Naive thymus-derived CD8-positive, alpha-beta T cell (primary cell): ENCODE data around the gene POU2AF1. TPM values are rescaled to one million over a fixed set of nuclear protein-coding genes. Genes with fewer than 3 reads are reported as not detected.

ENCODE experiments used
- ATAC-seq, 2 donors: fragments of 150-1000 bp; cut with Tn5 transposase in 1 of 2; sonication (Bioruptor Pico), chemical (Tn5 transposase) in 1 of 2; 1 replicate in 1 of 2; 2 replicates in 1 of 2; pipeline ENCODE4 v1.10.0; 2021; ENCODE audit warnings: mild to moderate bottlenecking in 2 of 2, moderate library complexity in 2 of 2
- POLR2A ChIA-PET: fragments of 350-600 bp; sonication (Branson Sonifier 250); formaldehyde crosslinking; loops from one replicate; lab custom pipeline; 2021; ENCODE audit warnings: antibody characterized with exemption; lab: Charles Lee
- DNase-seq, 10 donors: peaks; one replicate each; pipeline versions ENCODE4 v3.0.0 to v3.0.0-alpha.2; 2020 to 2022
- H3K27ac Mint-ChIP-seq, 10 donors: one replicate each; pipeline ENCODE4 v1.8.0; 2020 to 2022; ENCODE audit warnings: mild to moderate bottlenecking in 10 of 10, mixed read lengths in 10 of 10, moderate library complexity in 4 of 10, inconsistent platforms in 1 of 10
- H3K27me3 Mint-ChIP-seq, 5 donors: one replicate each; pipeline ENCODE4 v1.8.0; 2021 to 2022; ENCODE audit warnings: mixed read lengths in 5 of 5
- H3K36me3 Mint-ChIP-seq, 3 donors: one replicate each; pipeline ENCODE4 v1.8.0; 2020 to 2022; ENCODE audit warnings: mixed read lengths in 3 of 3, mild to moderate bottlenecking in 2 of 3, inconsistent platforms in 1 of 3
- H3K4me1 Mint-ChIP-seq, 4 donors: one replicate each; pipeline ENCODE4 v1.8.0; 2021 to 2022; ENCODE audit warnings: mixed read lengths in 4 of 4
- H3K4me3 Mint-ChIP-seq, 10 donors: one replicate each; pipeline ENCODE4 v1.8.0; 2020 to 2022; ENCODE audit warnings: mild to moderate bottlenecking in 10 of 10, mixed read lengths in 10 of 10, moderate library complexity in 6 of 10, inconsistent platforms in 1 of 10
- H3K9me3 Mint-ChIP-seq, 9 donors: one replicate each; pipeline ENCODE4 v1.8.0; 2020 to 2022; ENCODE audit warnings: mixed read lengths in 9 of 9, mild to moderate bottlenecking in 3 of 9, inconsistent platforms in 1 of 9, moderate library complexity in 1 of 9
- polyA plus RNA-seq, 3 donors: library from polyadenylated mRNA; unstranded; fragments of 300-500 nt; fragmentation: Illumina TruSeq; gene quantifications; one replicate each; pipeline ENCODE4 v1.2.3, GENCODE V29; 2021
- total RNA-seq, 8 experiments: library from RNA in 2 of 8; stranded (reverse) in 2 of 8; gene quantifications; one replicate each; pipeline ENCODE4 v1.2.3 and lab custom pipeline; 2021 to 2026

The POU2AF1 gene, protein sequence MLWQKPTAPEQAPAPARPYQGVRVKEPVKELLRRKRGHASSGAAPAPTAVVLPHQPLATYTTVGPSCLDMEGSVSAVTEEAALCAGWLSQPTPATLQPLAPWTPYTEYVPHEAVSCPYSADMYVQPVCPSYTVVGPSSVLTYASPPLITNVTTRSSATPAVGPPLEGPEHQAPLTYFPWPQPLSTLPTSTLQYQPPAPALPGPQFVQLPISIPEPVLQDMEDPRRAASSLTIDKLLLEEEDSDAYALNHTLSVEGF
- total RNA-seq (1 to 10 TPM; 4.4 to 7.2 TPM), polyA plus RNA-seq (under 1 TPM; 0.12 to 0.41 (median 0.24) TPM), total RNA-seq (lab: John Stamatoyannopoulos, UW) (0.07 to 7.7 (median 0.74) reads per million in 6 experiments)

DNA sequence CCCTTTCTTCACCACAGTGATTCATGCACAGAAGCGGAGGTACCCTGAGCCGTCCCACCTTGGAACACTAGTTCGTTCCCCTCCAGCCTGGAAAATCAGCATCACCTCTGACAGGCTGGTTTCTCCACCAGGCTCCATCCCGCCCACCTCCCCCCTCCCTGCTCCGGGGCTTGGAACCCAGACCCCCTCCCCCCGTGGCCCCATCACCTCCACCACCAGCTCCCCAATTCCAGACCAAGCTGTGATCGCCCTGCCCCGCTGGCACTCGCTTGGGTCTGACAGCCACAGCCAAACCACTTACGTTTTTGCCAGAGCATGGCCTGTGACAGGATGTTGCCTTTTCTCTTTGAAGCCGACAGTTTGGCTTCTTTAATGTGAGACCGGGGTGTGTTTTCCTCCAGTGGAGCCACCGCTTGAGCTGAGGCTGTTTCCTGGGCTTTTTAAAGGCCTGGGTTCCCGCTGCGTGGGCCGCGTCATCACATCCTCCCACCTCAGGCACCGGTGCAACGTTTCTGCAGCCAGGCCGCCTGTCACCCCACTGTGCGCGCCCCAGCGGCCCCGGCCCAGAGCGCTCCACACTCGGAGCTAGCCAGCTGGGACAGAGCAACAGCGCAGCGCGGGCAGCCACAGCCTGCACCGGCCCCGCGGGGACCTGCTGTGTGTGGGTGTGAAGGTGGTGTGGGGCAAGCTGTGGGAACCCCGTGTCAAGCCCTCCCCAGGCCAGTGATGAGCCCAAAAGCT is at the start of gene POU2AF1:
Gene POU2AF1, minus strand, starts transcription at position 415 of the 741 bp plus-strand sequence. Its CDS starts 98 bp downstream, at position 317.
- H3K9me3 Mint-ChIP-seq = no peaks in the 10 kb centered on the region
- POLR2A ChIA-PET = interaction anchor here (1.1 to 2.4 kb wide), 5 partner anchors 11 to 43 kb away, joined by 3 to 14 read pairs (median 7); no protein-coding TSS in a partner anchor
- H3K4me1 Mint-ChIP-seq = peaks cover 15 to 73% (median 26%) of the 10 kb centered on the region in 4 donors
- DNase-seq = peak; percentile 49 to 89 (median 71)
- H3K27me3 Mint-ChIP-seq = no peaks in the 10 kb centered on the region
- H3K36me3 Mint-ChIP-seq = no peaks in the 10 kb centered on the region
- peak; percentile 85 to 94 for ATAC-seq
- H3K27ac Mint-ChIP-seq = peak within 1 kb of the TSS; percentile 93 to 97 (median 95)
- peak within 1 kb of the TSS; percentile 77 to 90 (median 82) for H3K4me3 Mint-ChIP-seq

- H3K27ac Mint-ChIP-seq = no peak overlapping the region
- DNase-seq = no peak
- no peaks in the 10 kb centered on the region for H3K36me3 Mint-ChIP-seq
- POLR2A ChIA-PET = no interaction called here
- no peaks in the 10 kb centered on the region for H3K9me3 Mint-ChIP-seq
- peaks cover 0 to 7% (median 1%) of the 10 kb centered on the region in 5 donors for H3K27me3 Mint-ChIP-seq
- no peak overlapping the region for H3K4me3 Mint-ChIP-seq
- H3K4me1 Mint-ChIP-seq = peaks cover 0 to 1% (median under 1%) of the 10 kb centered on the region in 4 donors
- no peak for ATAC-seq
These were observed 49.2 kb upstream of the POU2AF1 start for GRCh38 chr11:111428113-111428876.

GRCh38 chr11:111427471-111427912 is 48.4 kb upstream of the POU2AF1 start:
- DNase-seq (no peak), ATAC-seq (no peak)
- H3K36me3 Mint-ChIP-seq = no peaks in the 10 kb centered on the region
- POLR2A ChIA-PET = no interaction called here
- H3K27ac Mint-ChIP-seq = no peak overlapping the region
- H3K4me1 Mint-ChIP-seq = peaks cover 0 to 9% (median 3%) of the 10 kb centered on the region in 4 donors
- no peaks in the 10 kb centered on the region for H3K9me3 Mint-ChIP-seq
- H3K4me3 Mint-ChIP-seq = no peak overlapping the region
- peaks cover 0 to 7% (median 1%) of the 10 kb centered on the region in 5 donors for H3K27me3 Mint-ChIP-seq

GRCh38 chr11:111426617-111427016 is 47.5 kb upstream of the POU2AF1 start:
- peaks cover 0 to 14% (median 2%) of the 10 kb centered on the region in 4 donors for H3K4me1 Mint-ChIP-seq
- H3K4me3 Mint-ChIP-seq = no peak overlapping the region
- peaks cover 0 to 2% (median 0%) of the 10 kb centered on the region in 5 donors for H3K27me3 Mint-ChIP-seq
- no peaks in the 10 kb centered on the region for H3K36me3 Mint-ChIP-seq
- DNase-seq (no peak), ATAC-seq (no peak)
- POLR2A ChIA-PET = no interaction called here
- H3K27ac Mint-ChIP-seq = no peak overlapping the region
- no peaks in the 10 kb centered on the region for H3K9me3 Mint-ChIP-seq

DNA sequence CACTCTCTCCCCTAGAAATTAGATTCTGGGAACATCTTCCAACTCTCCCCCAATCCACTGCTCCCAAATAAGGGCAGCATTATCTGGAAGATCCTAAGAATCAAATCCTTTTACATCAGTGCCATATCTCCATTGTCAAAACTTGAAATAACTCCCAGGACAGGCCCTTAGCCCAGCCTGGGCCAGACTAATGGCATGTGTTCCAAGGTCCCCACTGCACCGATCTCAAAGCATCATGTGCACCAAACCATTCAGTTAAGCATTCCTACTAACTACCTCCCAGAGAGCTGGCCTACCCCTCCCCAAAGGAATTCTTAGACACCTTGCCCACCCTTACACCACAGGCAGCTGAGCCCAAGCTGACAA is 44.2 kb upstream of the POU2AF1 start:
- Mint-ChIP-seq H3K36me3 (no peaks in the 10 kb centered on the region), H3K27me3 (no peaks in the 10 kb centered on the region), H3K27ac (peak overlapping the region in 1 of 10 donors; percentile 11), H3K4me3 (no peak overlapping the region), H3K9me3 (no peaks in the 10 kb centered on the region), H3K4me1 (peaks cover 5 to 38% (median 9%) of the 10 kb centered on the region in 4 donors)
- POLR2A ChIA-PET = no interaction called here
- ATAC-seq (no peak), DNase-seq (no peak)

DNA sequence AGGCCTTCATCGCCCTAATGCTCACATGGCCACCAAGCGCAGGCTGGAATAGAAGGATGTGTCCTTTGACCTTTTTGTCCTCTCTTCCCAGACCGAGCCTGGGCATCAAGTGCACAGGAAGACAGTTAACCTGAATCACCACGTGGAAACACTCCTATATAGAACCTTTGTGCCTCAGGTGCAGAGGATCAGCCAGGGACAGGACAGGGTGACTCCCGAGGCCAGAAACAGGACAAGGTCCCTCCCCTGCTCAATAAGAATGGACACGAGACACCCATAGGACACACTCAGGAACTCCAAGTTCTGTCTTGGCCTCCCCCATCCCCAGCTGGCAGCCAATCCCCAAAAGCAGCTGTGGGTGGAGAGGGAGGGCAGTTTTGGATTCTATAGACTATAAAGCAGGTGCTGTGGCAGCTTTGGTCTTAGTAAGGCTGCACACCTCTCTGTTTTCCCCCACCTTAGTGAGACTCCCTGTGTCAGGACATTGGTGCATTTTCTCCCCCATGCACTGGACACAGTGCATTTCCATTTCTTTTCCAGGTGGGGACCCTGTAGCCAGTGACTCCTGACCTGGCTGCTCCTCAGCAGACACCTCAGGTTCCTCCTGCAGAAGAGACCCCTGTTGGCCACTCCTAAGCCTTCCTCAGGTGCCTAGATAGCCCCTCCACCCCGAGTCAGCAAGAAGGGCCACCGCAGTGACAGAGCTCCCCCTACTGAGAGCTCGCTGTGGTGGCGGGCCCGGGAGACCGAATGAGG is 43.6 kb upstream of the POU2AF1 start:
- POLR2A ChIA-PET = interaction anchor here (0.8 kb wide), 1 partner anchor 44 kb away, joined by 3 read pairs; the partner anchor contains the start of gene POU2AF1
- peak; percentile 70 to 78 for ATAC-seq
- peak; percentile 10 to 74 (median 41) for DNase-seq
- Mint-ChIP-seq H3K27ac (no peak overlapping the region), H3K4me1 (peaks cover 8 to 43% (median 14%) of the 10 kb centered on the region in 4 donors), H3K9me3 (no peaks in the 10 kb centered on the region), H3K27me3 (no peaks in the 10 kb centered on the region), H3K36me3 (no peaks in the 10 kb centered on the region), H3K4me3 (no peak overlapping the region)

DNA sequence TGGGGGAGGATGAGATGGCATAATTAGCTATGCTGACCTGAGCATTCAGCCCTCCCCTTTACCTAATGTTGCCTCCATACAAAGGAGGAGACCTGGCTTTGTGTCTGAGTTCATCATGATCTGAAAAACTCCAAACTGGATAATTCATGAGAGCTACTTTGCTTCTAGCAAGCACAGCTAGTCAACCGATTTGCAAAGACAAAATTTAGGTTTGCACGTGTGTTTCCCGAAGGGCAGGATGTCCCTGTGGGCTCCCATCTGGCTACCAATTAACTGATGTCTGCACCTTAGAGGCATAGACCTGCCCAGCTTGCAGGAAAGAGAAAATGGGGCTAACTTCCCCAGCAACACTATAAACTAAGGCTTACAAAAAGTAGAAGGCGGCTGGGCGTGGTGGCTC is 42.2 kb upstream of the POU2AF1 start:
- H3K9me3 Mint-ChIP-seq = no peaks in the 10 kb centered on the region
- peaks cover 15 to 57% (median 26%) of the 10 kb centered on the region in 4 donors for H3K4me1 Mint-ChIP-seq
- H3K27me3 Mint-ChIP-seq = no peaks in the 10 kb centered on the region
- ATAC-seq (no peak), DNase-seq (no peak)
- POLR2A ChIA-PET = no interaction called here
- no peak overlapping the region for H3K4me3 Mint-ChIP-seq
- no peaks in the 10 kb centered on the region for H3K36me3 Mint-ChIP-seq
- H3K27ac Mint-ChIP-seq = peak overlapping the region in 1 of 10 donors; percentile 63

DNA sequence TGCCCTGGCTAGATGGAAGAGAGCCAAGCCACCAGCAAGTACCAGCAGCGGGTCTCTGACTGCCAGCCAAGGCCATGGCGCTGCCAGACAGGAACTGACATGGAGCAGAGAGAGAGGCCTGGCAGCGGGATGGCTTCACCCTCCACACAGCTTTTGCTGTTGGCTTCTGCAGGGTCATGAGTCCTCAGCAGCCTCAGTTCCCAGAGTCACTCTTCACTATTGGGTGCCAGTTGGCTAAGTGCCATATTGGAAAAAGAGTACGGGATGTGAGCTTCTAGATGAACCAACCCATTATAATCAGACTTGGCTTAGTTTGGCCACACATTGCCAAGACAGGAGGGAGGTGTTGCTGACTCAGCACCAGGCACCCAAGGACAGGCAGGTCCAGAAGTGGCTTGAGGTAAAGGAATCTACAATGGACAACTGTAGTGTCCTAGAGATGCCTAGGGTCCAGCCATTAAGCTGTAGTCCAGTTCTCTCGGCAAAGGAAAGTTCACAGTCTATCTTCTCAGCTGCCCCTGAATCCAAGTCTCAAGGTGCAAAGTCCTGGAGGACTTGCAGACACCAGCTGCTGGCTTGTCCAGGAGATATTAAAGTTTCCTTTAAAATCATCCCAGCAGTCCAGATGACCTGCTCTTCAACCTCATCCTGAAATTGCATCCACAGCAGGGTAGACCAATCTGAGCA is 40.7 kb upstream of the POU2AF1 start:
- DNase-seq (no peak), ATAC-seq (no peak)
- no peaks in the 10 kb centered on the region for H3K36me3 Mint-ChIP-seq
- no peaks in the 10 kb centered on the region for H3K27me3 Mint-ChIP-seq
- peak overlapping the region in 1 of 10 donors; percentile 72 for H3K27ac Mint-ChIP-seq
- no peak overlapping the region for H3K4me3 Mint-ChIP-seq
- POLR2A ChIA-PET = no interaction called here
- peaks cover 15 to 72% (median 35%) of the 10 kb centered on the region in 4 donors for H3K4me1 Mint-ChIP-seq
- no peaks in the 10 kb centered on the region for H3K9me3 Mint-ChIP-seq

DNA sequence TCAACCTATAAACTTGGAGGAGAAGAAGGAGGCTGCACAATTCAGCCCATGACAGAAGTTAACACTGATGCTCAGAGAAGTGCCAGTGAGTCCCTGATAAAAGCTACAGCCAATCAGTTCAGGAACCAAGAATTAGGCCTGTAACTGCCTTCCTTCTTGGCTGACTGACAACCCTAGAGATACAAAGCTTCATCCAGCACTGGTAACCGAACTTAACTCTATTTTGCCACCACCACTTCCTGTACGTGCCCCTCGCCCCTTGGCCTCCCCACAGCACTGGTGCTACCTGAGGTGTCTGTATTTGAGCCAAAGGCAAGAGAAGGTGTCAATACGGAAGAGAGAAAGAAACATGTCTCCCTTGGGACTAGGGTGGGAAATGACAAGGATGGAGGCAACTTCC is 40.1 kb upstream of the POU2AF1 start:
- H3K27ac Mint-ChIP-seq = peak overlapping the region in 4 of 10 donors; percentile 15 to 73 (median 65)
- H3K36me3 Mint-ChIP-seq = no peaks in the 10 kb centered on the region
- no peaks in the 10 kb centered on the region for H3K9me3 Mint-ChIP-seq
- no peak for DNase-seq
- POLR2A ChIA-PET = no interaction called here
- H3K4me1 Mint-ChIP-seq = peaks cover 18 to 78% (median 41%) of the 10 kb centered on the region in 4 donors
- H3K4me3 Mint-ChIP-seq = no peak overlapping the region
- H3K27me3 Mint-ChIP-seq = no peaks in the 10 kb centered on the region
- ATAC-seq = no peak

- H3K4me1 Mint-ChIP-seq = peaks cover 20 to 84% (median 43%) of the 10 kb centered on the region in 4 donors
- H3K27me3 Mint-ChIP-seq = no peaks in the 10 kb centered on the region
- ATAC-seq = no peak
- peak overlapping the region in 4 of 10 donors; percentile 20 to 85 (median 50) for H3K27ac Mint-ChIP-seq
- no peaks in the 10 kb centered on the region for H3K36me3 Mint-ChIP-seq
- no peaks in the 10 kb centered on the region for H3K9me3 Mint-ChIP-seq
- POLR2A ChIA-PET = interaction anchor here (0.8 to 2.3 kb wide), 2 partner anchors 18 to 40 kb away, joined by 3 to 14 read pairs; partner anchors contain the start of gene POU2AF1
- no peak overlapping the region for H3K4me3 Mint-ChIP-seq
- DNase-seq = no peak
These were observed 39.3 kb upstream of the POU2AF1 start for GRCh38 chr11:111418436-111418787.

GRCh38 chr11:111417766-111418435 is 38.8 kb upstream of the POU2AF1 start:
- no peak for DNase-seq
- H3K9me3 Mint-ChIP-seq = no peaks in the 10 kb centered on the region
- ATAC-seq = peak; percentile 36 to 41
- H3K4me3 Mint-ChIP-seq = peak overlapping the region in 8 of 10 donors; percentile 22 to 84 (median 64)
- peak overlapping the region in 8 of 10 donors; percentile 9 to 90 (median 78) for H3K27ac Mint-ChIP-seq
- no peaks in the 10 kb centered on the region for H3K27me3 Mint-ChIP-seq
- POLR2A ChIA-PET = interaction anchor here (0.8 to 2.3 kb wide), 2 partner anchors 18 to 39 kb away, joined by 3 to 14 read pairs; partner anchors contain the start of gene POU2AF1
- H3K4me1 Mint-ChIP-seq = peaks cover 17 to 84% (median 43%) of the 10 kb centered on the region in 4 donors
- H3K36me3 Mint-ChIP-seq = no peaks in the 10 kb centered on the region
